Esophagus (tissue), 2 donors: ENCODE data around the gene TOP2A. TPM values are rescaled to one million over a fixed set of nuclear protein-coding genes. Genes with fewer than 3 reads are reported as not detected.

ENCODE experiments used
- H3K27ac ChIP-seq, 2 donors: one replicate each; pipeline ENCODE4 v1.5.1; 2013; ENCODE audit warnings: low read depth in 2 of 2, mild to moderate bottlenecking in 2 of 2, inconsistent platforms in 1 of 2, low read length in 1 of 2, moderate library complexity in 1 of 2
- H3K27me3 ChIP-seq, 2 donors: one replicate each; pipeline ENCODE4 v1.6.1; 2013; ENCODE audit warnings: low read length in 2 of 2, control low read depth in 1 of 2, mild to moderate bottlenecking in 1 of 2; ENCODE audit not compliant: insufficient read depth in 2 of 2, control insufficient read depth in 1 of 2
- H3K36me3 ChIP-seq, 2 donors: one replicate each; pipeline ENCODE4 v1.6.1; 2013; ENCODE audit warnings: low read length in 1 of 2; ENCODE audit not compliant: control insufficient read depth in 2 of 2, insufficient read depth in 2 of 2
- H3K4me1 ChIP-seq, 2 donors: one replicate each; pipeline ENCODE4 v1.6.1; 2013; ENCODE audit warnings: low read length in 1 of 2; ENCODE audit not compliant: control insufficient read depth in 2 of 2, insufficient read depth in 2 of 2
- H3K4me3 ChIP-seq, 2 donors: one replicate each; pipeline ENCODE4 v1.5.1; 2013; ENCODE audit warnings: low read length in 2 of 2, mild to moderate bottlenecking in 2 of 2, low read depth in 1 of 2, moderate library complexity in 1 of 2
- H3K9me3 ChIP-seq, 2 donors: one replicate each; pipeline ENCODE4 v1.6.1; 2013; ENCODE audit warnings: mild to moderate bottlenecking in 2 of 2, low read depth in 1 of 2, low read length in 1 of 2, moderate library complexity in 1 of 2; ENCODE audit not compliant: control insufficient read depth in 2 of 2, insufficient read depth in 1 of 2
- WGBS, 2 donors: extraction: QIAGEN DNeasy Blood & Tissue Kit; methylation state at CpG; one replicate each; pipeline ENCODE4 v1.1.7; 2013; 5-methylcytosine and 5-hydroxymethylcytosine counted together
- polyA plus RNA-seq, 2 donors: library from polyadenylated mRNA; stranded (reverse); fragments of 200-250 nt; gene quantifications; one replicate each; pipeline ENCODE4 v1.2.3, GENCODE V29; 2013
- donor health status: healthy with polysubstance abuse.
- donor health status: Bipolar disorder and iron deficiency.

TOP2A gene
- polyA plus RNA-seq, 2 donors = 18.0 to 56.0 TPM

- peaks cover 6 to 16% of the 10 kb centered on the region in 2 donors for H3K36me3 ChIP-seq
- 27 to 43% methylated on average over 19 of the region's 19 CpGs for WGBS, 2 donors
- H3K27ac ChIP-seq = peak overlapping the region; percentile 44 to 77
- H3K4me1 ChIP-seq = peaks cover 10 to 38% of the 10 kb centered on the region in 2 donors
- H3K9me3 ChIP-seq = no peaks in the 10 kb centered on the region
- no peak overlapping the region for H3K4me3 ChIP-seq
- no peaks in the 10 kb centered on the region for H3K27me3 ChIP-seq
Measured at GRCh38 chr17:40349895-40350688, 67.6 kb downstream of the TOP2A start.

- WGBS, 2 donors = 28 to 50% methylated on average over 10 of the region's 10 CpGs
Measured at GRCh38 chr17:40349477-40349894, 68.2 kb downstream of the TOP2A start.

GRCh38 chr17:40348562-40349476 is 68.9 kb downstream of the TOP2A start:
- WGBS, 2 donors = 32 to 39% methylated on average over 17 of the region's 17 CpGs
- peaks cover 10 to 47% of the 10 kb centered on the region in 2 donors for H3K4me1 ChIP-seq
- H3K36me3 ChIP-seq = peaks cover 6 to 16% of the 10 kb centered on the region in 2 donors
- H3K27me3 ChIP-seq = no peaks in the 10 kb centered on the region
- H3K4me3 ChIP-seq = no peak overlapping the region
- no peaks in the 10 kb centered on the region for H3K9me3 ChIP-seq
- peak overlapping the region; percentile 44 to 77 for H3K27ac ChIP-seq

More at GRCh38 chr17:40349477-40349894, 68.2 kb downstream of the TOP2A start:
- H3K36me3 ChIP-seq = peaks cover 6 to 16% of the 10 kb centered on the region in 2 donors
- no peaks in the 10 kb centered on the region for H3K9me3 ChIP-seq
- no peaks in the 10 kb centered on the region for H3K27me3 ChIP-seq
- H3K27ac ChIP-seq = peak overlapping the region; percentile 44 to 77
- H3K4me1 ChIP-seq = peaks cover 10 to 43% of the 10 kb centered on the region in 2 donors
- no peak overlapping the region for H3K4me3 ChIP-seq

DNA sequence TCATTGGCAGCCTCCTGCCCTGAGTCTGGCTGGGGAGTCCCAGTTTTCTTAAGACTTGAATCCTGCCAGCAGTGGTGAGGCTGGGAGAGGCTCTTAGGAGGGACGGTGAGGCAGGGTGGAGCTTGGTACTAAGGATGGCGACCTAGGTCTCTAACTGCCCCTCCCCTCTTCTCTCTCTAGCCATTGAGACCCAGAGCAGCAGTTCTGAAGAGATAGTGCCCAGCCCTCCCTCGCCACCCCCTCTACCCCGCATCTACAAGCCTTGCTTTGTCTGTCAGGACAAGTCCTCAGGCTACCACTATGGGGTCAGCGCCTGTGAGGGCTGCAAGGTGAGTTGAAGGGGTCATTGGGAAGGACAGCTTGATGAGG is 69.6 kb downstream of the TOP2A start:
- peaks cover 6 to 16% of the 10 kb centered on the region in 2 donors for H3K36me3 ChIP-seq
- 47 to 48% methylated on average over 5 of the region's 5 CpGs for WGBS, 2 donors
- no peaks in the 10 kb centered on the region for H3K27me3 ChIP-seq
- H3K4me1 ChIP-seq = peaks cover 10 to 48% of the 10 kb centered on the region in 2 donors
- no peak overlapping the region for H3K4me3 ChIP-seq
- H3K27ac ChIP-seq = peak overlapping the region; percentile 20 to 39
- H3K9me3 ChIP-seq = no peaks in the 10 kb centered on the region

GRCh38 chr17:40347319-40348135 is 70.2 kb downstream of the TOP2A start:
- H3K4me3 ChIP-seq = no peak overlapping the region
- peaks cover 6 to 12% of the 10 kb centered on the region in 2 donors for H3K36me3 ChIP-seq
- WGBS, 2 donors = 43 to 49% methylated on average over 5 to 9 of the region's 9 CpGs
- H3K9me3 ChIP-seq = no peaks in the 10 kb centered on the region
- peak overlapping the region in 1 of 2 donors; percentile 39 for H3K27ac ChIP-seq
- H3K4me1 ChIP-seq = peaks cover 10 to 48% of the 10 kb centered on the region in 2 donors
- H3K27me3 ChIP-seq = no peaks in the 10 kb centered on the region

GRCh38 chr17:40346765-40347158 is 70.9 kb downstream of the TOP2A start:
- no peaks in the 10 kb centered on the region for H3K9me3 ChIP-seq
- H3K27me3 ChIP-seq = no peaks in the 10 kb centered on the region
- peak overlapping the region; percentile 80 to 93 for H3K27ac ChIP-seq
- H3K4me3 ChIP-seq = no peak overlapping the region
- H3K4me1 ChIP-seq = peaks cover 7 to 48% of the 10 kb centered on the region in 2 donors
- peaks cover 0 to 6% of the 10 kb centered on the region in 2 donors for H3K36me3 ChIP-seq
- WGBS, 2 donors = 37 to 45% methylated on average over 1 of the region's 1 CpG

DNA sequence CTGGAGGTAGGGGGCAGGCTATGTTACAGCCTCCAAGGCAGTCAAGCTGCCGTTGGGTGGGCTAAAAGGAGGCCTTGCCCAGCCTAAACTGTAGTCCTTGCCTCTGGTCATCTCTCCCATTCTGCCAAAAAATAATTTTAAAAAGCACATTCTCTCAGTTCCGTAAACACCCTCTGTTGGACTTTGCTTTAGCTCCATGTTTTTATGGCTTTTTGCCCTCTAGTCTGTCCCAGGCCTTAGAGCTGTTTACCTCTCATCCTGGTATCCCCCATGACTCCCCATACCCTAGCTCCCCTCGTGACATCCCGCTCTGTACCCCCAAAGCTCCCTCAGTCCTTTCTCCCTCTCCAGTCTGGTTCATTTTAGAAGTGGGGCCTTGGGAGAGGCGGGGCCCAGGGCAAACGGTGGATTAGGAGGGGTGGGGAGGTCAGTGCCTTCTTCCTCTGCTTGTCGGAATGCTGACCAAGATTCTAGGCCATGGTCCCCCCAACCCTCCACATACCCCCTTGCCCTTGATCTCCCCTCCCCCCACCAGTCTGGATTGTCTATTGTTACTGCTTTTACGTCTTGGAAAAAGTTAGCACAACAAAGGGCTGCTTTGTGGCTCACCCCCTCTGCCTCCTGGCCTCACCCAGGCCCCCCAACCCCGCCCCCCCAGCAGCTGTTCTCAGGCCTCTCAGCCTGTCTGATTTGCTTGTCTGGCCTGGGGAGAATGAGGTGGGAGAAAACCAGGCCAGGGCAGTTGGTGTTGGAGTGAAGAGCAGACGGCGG is 71.5 kb downstream of the TOP2A start:
- Histone ChIP-seq H3K27me3 (no peaks in the 10 kb centered on the region), H3K4me1 (peaks cover 7 to 48% of the 10 kb centered on the region in 2 donors), H3K27ac (peak overlapping the region; percentile 93 to 98), H3K4me3 (peak overlapping the region; percentile 19 to 44), H3K36me3 (peaks cover 0 to 3% of the 10 kb centered on the region in 2 donors), H3K9me3 (no peaks in the 10 kb centered on the region)
- 37 to 48% methylated on average over 11 of the region's 11 CpGs for WGBS, 2 donors

DNA sequence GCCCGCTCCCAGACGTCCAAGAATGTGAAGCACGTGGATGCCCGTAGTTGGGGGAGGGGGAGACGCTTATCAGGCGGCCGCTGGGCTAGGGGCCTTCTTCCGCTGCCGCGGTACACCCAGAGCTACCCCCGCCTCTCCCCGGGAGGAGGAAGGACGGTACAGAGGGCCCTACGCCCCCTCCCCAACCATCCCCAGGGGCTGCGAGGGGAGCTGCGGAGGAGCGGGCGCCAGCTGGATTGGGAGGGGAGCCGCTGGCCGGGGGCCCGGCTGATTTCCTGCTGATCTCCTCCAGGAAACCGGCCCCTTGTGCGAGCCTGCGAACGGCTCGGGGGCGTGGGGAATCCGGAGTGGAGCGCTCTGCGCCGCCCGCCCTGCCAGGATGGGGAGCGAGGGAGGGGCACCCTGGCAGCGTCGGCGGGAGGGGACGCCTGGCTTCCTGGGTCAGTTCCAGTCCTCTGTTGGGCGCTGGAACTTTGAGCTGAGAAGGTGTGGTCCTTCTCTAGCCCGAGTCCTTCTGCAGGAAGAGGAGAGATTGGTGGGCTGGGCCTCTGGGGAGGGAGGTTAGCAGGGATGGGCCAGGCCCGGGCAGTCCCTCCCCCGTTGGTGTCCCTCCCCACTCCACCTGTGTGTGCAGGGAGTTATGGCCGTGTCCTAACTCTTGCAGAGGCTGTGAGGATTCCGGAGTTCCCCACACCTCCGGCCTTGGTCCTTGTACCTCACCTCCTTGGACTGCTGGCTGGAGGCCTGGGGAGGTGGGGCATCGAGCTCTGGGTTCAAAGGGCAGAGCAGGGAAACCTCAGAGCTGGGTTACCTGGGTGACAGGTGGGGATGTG is 72.3 kb downstream of the TOP2A start:
- H3K9me3 ChIP-seq = no peaks in the 10 kb centered on the region
- peak overlapping the region; percentile 19 to 44 for H3K4me3 ChIP-seq
- no peaks in the 10 kb centered on the region for H3K27me3 ChIP-seq
- 2 to 5% methylated on average over 43 to 45 of the region's 45 CpGs for WGBS, 2 donors
- H3K36me3 ChIP-seq = peaks cover 0 to 3% of the 10 kb centered on the region in 2 donors
- H3K27ac ChIP-seq = peak overlapping the region; percentile 93 to 98
- H3K4me1 ChIP-seq = peaks cover 7 to 50% of the 10 kb centered on the region in 2 donors
